K562 (cell line): ENCODE results near the gene COL1A1. TPM values are rescaled to one million over a fixed set of nuclear protein-coding genes. Genes with fewer than 3 reads are reported as not detected.

ENCODE experiments used
- ATAC-seq: fragments of 200-7000 bp; cut with Tn5 transposase; 3 replicates; pipeline ENCODE4 v1.9.1; 2020; ENCODE audit warnings: moderate library complexity
- BruUV-seq: library from RNA; stranded (reverse); fragments of 400-500 nt; replicated peaks from 2 replicates; lab custom pipeline; 2021; lab: Mats Ljungman, UMichigan
- CTCF ChIA-PET: fragments of 300-600 bp; formaldehyde crosslinking; extraction: SDS; loops from one replicate; lab custom pipeline; 2021; ENCODE audit warnings: low intra/inter-chr PET ratio; lab: Yijun Ruan, JAX
- POLR2A ChIA-PET: fragments of 300-600, 350-650 bp; sonication (Branson Sonifier 250); formaldehyde crosslinking; extraction: SDS; loops from one replicate; lab custom pipeline; 2021; ENCODE audit warnings: antibody characterized with exemption, inconsistent platforms; lab: Yijun Ruan, JAX
- DNase-seq, 4 experiments: peaks; one replicate each; pipeline versions ENCODE4 v3.0.0 to v3.0.0-alpha.2; 2011 to 2018; ENCODE audit warnings: low spot score in 3 of 4, mixed read lengths in 3 of 4; ENCODE audit errors: extremely low read depth in 1 of 4
- FAIRE-seq: peaks from 2 replicates; lab custom pipeline; 2011; peaks lifted over from hg19 to GRCh38; lab: Jason Lieb, UNC
- H2AFZ ChIP-seq: 2 replicates; pipeline ENCODE4 v1.6.0; 2011; ENCODE audit warnings: low read depth, low read length, control low read depth, inconsistent platforms
- H3K27ac ChIP-seq: fragments of 200-600 bp; 3 replicates; pipeline ENCODE4 v1.8.0; 2011; ENCODE audit warnings: low read depth, mild to moderate bottlenecking, control low read depth, inconsistent platforms, low read length, moderate library complexity, mixed read lengths; ENCODE audit errors: extremely low read depth
- H3K27me3 ChIP-seq, 2 experiments: fragments of 300-600 bp in 1 of 2; 2 replicates in 1 of 2; 3 replicates in 1 of 2; pipeline versions ENCODE4 v1.6.0 to v1.8.0; 2011; ENCODE audit warnings: inconsistent platforms in 2 of 2, low read length in 2 of 2, mild to moderate bottlenecking in 1 of 2, mixed read lengths in 1 of 2, moderate library complexity in 1 of 2; ENCODE audit not compliant: control insufficient read depth in 2 of 2, insufficient read depth in 2 of 2
- H3K36me3 ChIP-seq: fragments of 300-600 bp; 3 replicates; pipeline ENCODE4 v1.8.0; 2011; ENCODE audit warnings: mild to moderate bottlenecking, low read length, inconsistent platforms; ENCODE audit not compliant: control insufficient read depth, insufficient read depth
- H3K4me1 ChIP-seq, 2 experiments: fragments of 200-600 bp in 1 of 2; replicated peaks in 1 of 2; 2 replicates in 1 of 2; 3 replicates in 1 of 2; pipeline versions ENCODE4 v1.5.1 to v1.8.0; 2011; ENCODE audit warnings: inconsistent platforms in 2 of 2, low read length in 2 of 2, mild to moderate bottlenecking in 1 of 2, mixed read lengths in 1 of 2, moderate library complexity in 1 of 2; ENCODE audit not compliant: control insufficient read depth in 2 of 2, insufficient read depth in 2 of 2
- H3K4me2 ChIP-seq: 2 replicates; pipeline ENCODE4 v1.6.1; 2011; ENCODE audit warnings: low read length, control low read depth, inconsistent platforms, mixed read lengths; ENCODE audit not compliant: insufficient read depth
- H3K4me3 ChIP-seq: fragments of 200-600 bp; sonication (generic), shearing (Covaris generic); 2 replicates; pipeline ENCODE4 v1.5.1; 2016; ENCODE audit warnings: control low read depth, inconsistent platforms
- H3K79me2 ChIP-seq: fragments of 200-600 bp; 3 replicates; pipeline ENCODE4 v1.8.0; 2011; ENCODE audit warnings: low read length, inconsistent platforms; ENCODE audit not compliant: control insufficient read depth, insufficient read depth
- H3K9ac ChIP-seq, 2 experiments: 2 replicates each; pipeline versions ENCODE4 v1.6.0 to v1.6.1; 2011; ENCODE audit warnings: low read depth in 2 of 2, low read length in 2 of 2, control low read depth in 1 of 2, inconsistent platforms in 1 of 2, mild to moderate bottlenecking in 1 of 2, mixed read lengths in 1 of 2; ENCODE audit not compliant: insufficient read depth in 1 of 2
- H3K9me1 ChIP-seq: one replicate; pipeline ENCODE4 v1.6.0; 2011; ENCODE audit warnings: inconsistent platforms, mild to moderate bottlenecking, low read length, moderate library complexity; ENCODE audit not compliant: control insufficient read depth, insufficient read depth
- H3K9me3 ChIP-seq: replicated peaks from 2 replicates; pipeline ENCODE4 v1.5.1; 2011; ENCODE audit warnings: low read depth, low read length, inconsistent platforms; ENCODE audit not compliant: control insufficient read depth, insufficient read depth
- H4K20me1 ChIP-seq: replicated peaks from 2 replicates; pipeline ENCODE4 v1.6.1; 2011; ENCODE audit warnings: low read length, inconsistent platforms, mixed read lengths; ENCODE audit not compliant: control insufficient read depth, insufficient read depth
- TAF7 ChIP-seq: fragments of 450-650 bp; IDR thresholded peaks from 2 replicates; pipeline ENCODE4 v1.6.1; 2016; ENCODE audit warnings: missing genetic modification characterization, missing compliant biosample characterization
- ZNF184 ChIP-seq: sonication (generic); formaldehyde crosslinking; IDR thresholded peaks from 2 replicates; pipeline ENCODE4 v1.5.0; 2020; ENCODE audit warnings: missing genetic modification reagents
- ZNF263 ChIP-seq: sonication (generic); formaldehyde crosslinking; IDR thresholded peaks from 2 replicates; pipeline ENCODE4 v1.8.0; 2022; ENCODE audit warnings: mild to moderate bottlenecking, missing genetic modification reagents, borderline replicate concordance
- WGBS: fragments of 100-300 bp; shearing (Covaris generic); methylation state at CpG from one replicate; pipeline ENCODE4 v1.1.6; 2016; ENCODE audit warnings: low coverage, mixed read lengths; ENCODE audit not compliant: insufficient coverage; ENCODE audit errors: missing lambda C conversion rate; 5-methylcytosine and 5-hydroxymethylcytosine counted together
- in situ Hi-C: fragments of 300-500 bp; cut with MboI; formaldehyde crosslinking; loops from 4 replicates; pipeline ENCODE4 v1.15.0; 2018; ENCODE audit warnings: inconsistent platforms, mixed read lengths
- intact Hi-C: fragments of 100-400 bp; cut with micrococcal nuclease; formaldehyde crosslinking; loops from 2 replicates; pipeline ENCODE4 v1.14.2; 2022
- polyA plus RNA-seq, 8 experiments: library from polyadenylated mRNA; depleted of rRNA in 4 of 8; stranded (reverse) in 5 of 8; unstranded in 3 of 8; fragments of >200 nt; fragmentation: Nextera tagmentation in 2 of 8; fragmentation: Illumina TruSeq in 1 of 8; extraction: Ambion mirVana in 2 of 8; extraction: Trizol in 1 of 8; gene quantifications; 2 replicates each; pipeline versions ENCODE4 v1.2.1 to v1.2.3, GENCODE V29; 2011 to 2014; ENCODE audit warnings: inconsistent platforms in 1 of 8, missing spikeins in 1 of 8
- total RNA-seq, 7 experiments: library from RNA; depleted of rRNA in 6 of 7; stranded (reverse); fragments of >200 nt in 6 of 7; fragmentation: Illumina TruSeq in 2 of 7; extraction: Trizol in 2 of 7; gene quantifications; 2 replicates each; pipeline versions ENCODE4 v1.2.1 to v1.2.3, GENCODE V29; 2011 to 2021; ENCODE audit warnings: low replicate concordance in 1 of 7
- TF ChIP-seq, protein P1 (sequence below): sonication (generic); formaldehyde crosslinking; IDR thresholded peaks from 2 replicates; pipeline ENCODE4 v1.9.0; 2022; ENCODE audit warnings: mild to moderate bottlenecking, missing genetic modification reagents
- TF ChIP-seq, protein P2 (sequence below): fragments of 450-650 bp; conservative IDR thresholded peaks from 2 replicates; pipeline ENCODE4 v1.6.1; 2016; ENCODE audit warnings: missing genetic modification characterization, low read depth, mild to moderate bottlenecking, missing compliant biosample characterization, moderate library complexity
- TF ChIP-seq, protein P3 (sequence below), 3 experiments: fragments of 200-800 bp in 1 of 3; fragments of 250-450 bp in 1 of 3; fragments of 450-650 bp in 1 of 3; sonication (Bioruptor Pico) in 1 of 3; sonication (Bioruptor generic) in 1 of 3; formaldehyde crosslinking in 1 of 3; IDR thresholded peaks; 2 replicates each; pipeline versions ENCODE4 v1.6.1 to v1.8.0; 2016 to 2022; ENCODE audit warnings: mild to moderate bottlenecking in 2 of 3, missing genetic modification characterization in 2 of 3, missing compliant biosample characterization in 1 of 3, moderate library complexity in 1 of 3
- TF ChIP-seq, protein P4 (sequence below): sonication (generic); formaldehyde crosslinking; IDR thresholded peaks from 2 replicates; pipeline ENCODE4 v1.4.0; 2020; ENCODE audit warnings: mild to moderate bottlenecking, missing genetic modification reagents

COL1A1 gene
- total and polyA plus RNA-seq, 9 of the 15 experiments (the other 6 are each of a cell fraction or from before 2014, with no cell fraction given) = 0.04 to 3.4 (median 0.18) TPM

DNA sequence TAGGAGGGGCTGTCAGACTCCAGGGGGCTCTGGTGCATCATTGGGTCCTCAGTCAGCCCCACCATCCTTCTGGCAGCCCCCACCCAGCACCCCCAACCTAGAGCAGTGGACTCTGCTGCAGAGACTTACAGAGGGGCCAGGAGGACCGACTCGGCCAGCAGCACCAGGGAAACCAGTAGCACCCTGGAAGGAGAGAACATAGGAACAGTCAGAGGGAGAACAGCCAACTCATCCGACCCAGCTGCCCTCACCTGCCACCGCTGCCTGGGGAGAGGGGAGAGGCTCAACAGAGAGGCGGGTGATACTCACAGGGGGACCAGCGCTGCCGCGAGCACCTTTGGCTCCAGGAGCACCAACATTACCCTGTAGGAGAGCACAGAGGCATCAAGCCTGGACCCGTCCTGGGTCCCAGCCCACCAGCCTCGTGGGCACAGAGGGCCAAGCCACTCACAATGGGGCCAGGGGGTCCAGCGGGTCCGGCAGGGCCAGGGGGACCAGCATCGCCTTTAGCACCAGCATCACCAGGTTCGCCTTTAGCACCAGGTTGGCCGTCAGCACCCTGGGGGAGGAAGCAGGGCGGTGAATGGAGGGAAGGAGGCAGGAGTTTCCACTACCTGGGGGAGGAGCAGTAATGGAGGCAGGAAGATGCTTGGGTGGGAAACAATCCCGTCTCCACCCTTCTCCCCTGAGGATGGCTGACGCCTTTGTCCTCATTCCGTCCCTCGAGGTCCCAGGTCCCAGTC, 11.7 kb downstream of the COL1A1 start:
- Histone ChIP-seq H3K79me2 (no peaks in the 10 kb centered on the region), H4K20me1 (no peaks in the 10 kb centered on the region; the same call in 1 of the 2 replicates), H3K4me1 (peaks cover 0 to 9% of the 10 kb centered on the region in 2 experiments; a peak in 3 of 5 replicates), H3K9me1 (no peaks in the 10 kb centered on the region), H3K27ac (no peak overlapping the region), H3K36me3 (no peaks in the 10 kb centered on the region), H3K9me3 (no peaks in the 10 kb centered on the region), H3K9ac (no peak overlapping the region), H3K4me2 (no peak overlapping the region), H3K27me3 (peaks cover 63 to 96% of the 10 kb centered on the region in 2 experiments), H2AFZ (no peak overlapping the region), H3K4me3 (no peak overlapping the region)
- no peak for FAIRE-seq
- intact Hi-C loops (no loop called here), in situ Hi-C loops (no loop called here)
- no peak for DNase-seq
- WGBS = 0% methylated on average over 18 of the region's 20 CpGs
- ATAC-seq = no peak
- POLR2A ChIA-PET = interaction anchor here (0.5 to 0.6 kb wide), 2 partner anchors 46 to 114 kb away, joined by 3 to 4 read pairs; no protein-coding TSS in a partner anchor
- CTCF ChIA-PET = no interaction called here
- TF ChIP-seq, protein P1, sequence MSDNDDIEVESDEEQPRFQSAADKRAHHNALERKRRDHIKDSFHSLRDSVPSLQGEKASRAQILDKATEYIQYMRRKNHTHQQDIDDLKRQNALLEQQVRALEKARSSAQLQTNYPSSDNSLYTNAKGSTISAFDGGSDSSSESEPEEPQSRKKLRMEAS (CRISPR knock-in tag) = 0 out of 2 replicates have a peak, but pooled peaks have one; percentile 22
- TF ChIP-seq, protein P2, sequence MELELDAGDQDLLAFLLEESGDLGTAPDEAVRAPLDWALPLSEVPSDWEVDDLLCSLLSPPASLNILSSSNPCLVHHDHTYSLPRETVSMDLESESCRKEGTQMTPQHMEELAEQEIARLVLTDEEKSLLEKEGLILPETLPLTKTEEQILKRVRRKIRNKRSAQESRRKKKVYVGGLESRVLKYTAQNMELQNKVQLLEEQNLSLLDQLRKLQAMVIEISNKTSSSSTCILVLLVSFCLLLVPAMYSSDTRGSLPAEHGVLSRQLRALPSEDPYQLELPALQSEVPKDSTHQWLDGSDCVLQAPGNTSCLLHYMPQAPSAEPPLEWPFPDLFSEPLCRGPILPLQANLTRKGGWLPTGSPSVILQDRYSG (tag) = no peak
- TF ChIP-seq ZNF184 = no peak
- no peak for TF ChIP-seq ZNF263
- TF ChIP-seq, protein P3, sequence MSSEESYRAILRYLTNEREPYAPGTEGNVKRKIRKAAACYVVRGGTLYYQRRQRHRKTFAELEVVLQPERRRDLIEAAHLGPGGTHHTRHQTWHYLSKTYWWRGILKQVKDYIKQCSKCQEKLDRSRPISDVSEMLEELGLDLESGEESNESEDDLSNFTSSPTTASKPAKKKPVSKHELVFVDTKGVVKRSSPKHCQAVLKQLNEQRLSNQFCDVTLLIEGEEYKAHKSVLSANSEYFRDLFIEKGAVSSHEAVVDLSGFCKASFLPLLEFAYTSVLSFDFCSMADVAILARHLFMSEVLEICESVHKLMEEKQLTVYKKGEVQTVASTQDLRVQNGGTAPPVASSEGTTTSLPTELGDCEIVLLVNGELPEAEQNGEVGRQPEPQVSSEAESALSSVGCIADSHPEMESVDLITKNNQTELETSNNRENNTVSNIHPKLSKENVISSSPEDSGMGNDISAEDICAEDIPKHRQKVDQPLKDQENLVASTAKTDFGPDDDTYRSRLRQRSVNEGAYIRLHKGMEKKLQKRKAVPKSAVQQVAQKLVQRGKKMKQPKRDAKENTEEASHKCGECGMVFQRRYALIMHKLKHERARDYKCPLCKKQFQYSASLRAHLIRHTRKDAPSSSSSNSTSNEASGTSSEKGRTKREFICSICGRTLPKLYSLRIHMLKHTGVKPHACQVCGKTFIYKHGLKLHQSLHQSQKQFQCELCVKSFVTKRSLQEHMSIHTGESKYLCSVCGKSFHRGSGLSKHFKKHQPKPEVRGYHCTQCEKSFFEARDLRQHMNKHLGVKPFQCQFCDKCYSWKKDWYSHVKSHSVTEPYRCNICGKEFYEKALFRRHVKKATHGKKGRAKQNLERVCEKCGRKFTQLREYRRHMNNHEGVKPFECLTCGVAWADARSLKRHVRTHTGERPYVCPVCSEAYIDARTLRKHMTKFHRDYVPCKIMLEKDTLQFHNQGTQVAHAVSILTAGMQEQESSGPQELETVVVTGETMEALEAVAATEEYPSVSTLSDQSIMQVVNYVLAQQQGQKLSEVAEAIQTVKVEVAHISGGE (CRISPR knock-in tag; IDR thresholded peaks at IDR 0.05) = no peak
- TF ChIP-seq, protein P4, sequence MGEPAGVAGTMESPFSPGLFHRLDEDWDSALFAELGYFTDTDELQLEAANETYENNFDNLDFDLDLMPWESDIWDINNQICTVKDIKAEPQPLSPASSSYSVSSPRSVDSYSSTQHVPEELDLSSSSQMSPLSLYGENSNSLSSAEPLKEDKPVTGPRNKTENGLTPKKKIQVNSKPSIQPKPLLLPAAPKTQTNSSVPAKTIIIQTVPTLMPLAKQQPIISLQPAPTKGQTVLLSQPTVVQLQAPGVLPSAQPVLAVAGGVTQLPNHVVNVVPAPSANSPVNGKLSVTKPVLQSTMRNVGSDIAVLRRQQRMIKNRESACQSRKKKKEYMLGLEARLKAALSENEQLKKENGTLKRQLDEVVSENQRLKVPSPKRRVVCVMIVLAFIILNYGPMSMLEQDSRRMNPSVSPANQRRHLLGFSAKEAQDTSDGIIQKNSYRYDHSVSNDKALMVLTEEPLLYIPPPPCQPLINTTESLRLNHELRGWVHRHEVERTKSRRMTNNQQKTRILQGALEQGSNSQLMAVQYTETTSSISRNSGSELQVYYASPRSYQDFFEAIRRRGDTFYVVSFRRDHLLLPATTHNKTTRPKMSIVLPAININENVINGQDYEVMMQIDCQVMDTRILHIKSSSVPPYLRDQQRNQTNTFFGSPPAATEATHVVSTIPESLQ = no peak
- TF ChIP-seq TAF7 = no peak
- BruUV-seq = no TSS peak
